Fibroblast of skin of abdomen (primary cell): ENCODE results near the gene TRMT1.

Experiments
- DNase-seq: peaks from one replicate; pipeline ENCODE4 v3.0.0-alpha.2; 2013

Gene TRMT1

DNA sequence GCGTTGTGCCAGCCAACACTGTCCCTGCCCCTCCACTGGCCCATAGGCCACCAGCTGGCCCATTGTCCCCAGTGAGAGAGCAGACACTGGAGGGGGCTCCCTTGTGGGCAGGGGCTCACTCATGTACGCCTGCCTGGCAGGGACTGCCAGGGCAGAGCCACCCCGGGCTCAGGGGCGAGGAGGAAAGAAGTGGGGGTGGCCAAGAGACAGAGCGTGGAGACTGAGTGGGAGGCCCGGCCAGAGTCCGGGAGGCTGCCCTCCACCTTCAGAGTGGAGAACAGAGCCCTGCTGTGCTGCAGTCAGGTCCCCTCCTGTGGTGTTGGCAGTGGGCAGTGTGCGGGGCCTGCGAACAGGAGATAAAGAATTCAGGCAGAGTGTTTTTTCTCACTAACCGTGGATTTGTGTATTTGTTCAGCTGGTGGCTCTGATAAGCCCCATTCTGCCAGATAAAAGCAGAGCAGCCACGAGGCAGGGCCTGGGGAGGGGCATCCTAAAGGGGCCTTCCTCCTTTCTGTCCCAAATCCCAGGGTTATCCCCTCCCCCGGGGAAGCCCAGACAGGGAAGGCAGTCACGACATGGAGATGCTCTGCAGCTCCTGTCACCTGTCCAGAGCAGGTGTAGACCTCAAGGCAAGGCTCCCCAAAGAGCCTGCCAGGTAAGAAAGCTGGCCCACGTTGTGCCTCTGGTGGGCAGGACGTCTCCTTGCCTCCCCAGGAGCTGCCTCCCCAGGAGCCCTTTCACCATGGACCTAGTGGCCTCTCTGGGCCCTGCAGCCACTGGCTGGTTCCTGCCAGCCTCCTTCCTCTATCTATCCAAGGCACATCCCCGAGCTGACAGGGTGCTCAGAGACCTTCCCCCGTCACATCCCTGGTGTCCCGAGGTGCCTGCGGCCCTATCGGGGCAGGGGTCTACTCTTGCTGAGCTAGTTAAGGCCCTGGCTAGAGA lies 46.9 kb downstream of the TRMT1 start:
- no peak for DNase-seq

DNA sequence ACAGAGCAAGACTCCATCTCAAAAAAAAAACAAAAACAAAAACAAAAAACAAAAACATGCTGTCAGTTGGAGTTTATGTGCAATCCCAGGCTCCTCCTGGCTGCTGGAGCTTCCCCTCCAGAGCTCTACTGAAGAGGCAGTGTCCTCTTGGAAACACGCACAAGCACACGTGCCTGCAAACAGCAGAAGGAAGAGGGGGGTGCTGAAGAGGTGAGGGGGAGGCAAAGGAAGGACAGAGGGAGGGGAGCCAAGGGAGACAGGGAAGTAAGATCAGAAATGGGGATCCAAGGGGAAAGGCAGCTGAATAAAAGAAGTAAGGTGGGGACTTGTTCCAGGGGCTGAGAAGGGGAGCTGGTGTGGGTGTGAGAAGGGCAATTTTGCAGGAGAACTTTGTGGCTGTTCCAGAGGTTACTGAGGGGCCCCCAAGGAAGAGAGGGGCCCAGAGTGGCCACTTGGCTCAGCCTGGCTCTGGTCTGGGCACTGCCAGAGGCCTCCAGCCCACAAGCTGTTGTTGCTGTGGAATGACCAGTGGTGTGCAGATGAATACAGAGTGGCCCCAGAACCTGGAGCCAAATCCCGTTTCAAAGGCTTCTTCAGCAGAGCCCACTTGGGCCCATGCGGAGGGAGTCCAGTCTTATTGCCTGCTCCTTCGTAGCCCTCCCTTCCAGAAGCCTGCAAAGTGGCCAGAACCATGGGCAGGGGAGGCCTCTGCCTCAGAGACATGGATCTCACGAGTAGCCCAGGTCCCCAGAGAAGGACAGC lies 48.3 kb downstream of the TRMT1 start:
- DNase-seq = no peak

DNA sequence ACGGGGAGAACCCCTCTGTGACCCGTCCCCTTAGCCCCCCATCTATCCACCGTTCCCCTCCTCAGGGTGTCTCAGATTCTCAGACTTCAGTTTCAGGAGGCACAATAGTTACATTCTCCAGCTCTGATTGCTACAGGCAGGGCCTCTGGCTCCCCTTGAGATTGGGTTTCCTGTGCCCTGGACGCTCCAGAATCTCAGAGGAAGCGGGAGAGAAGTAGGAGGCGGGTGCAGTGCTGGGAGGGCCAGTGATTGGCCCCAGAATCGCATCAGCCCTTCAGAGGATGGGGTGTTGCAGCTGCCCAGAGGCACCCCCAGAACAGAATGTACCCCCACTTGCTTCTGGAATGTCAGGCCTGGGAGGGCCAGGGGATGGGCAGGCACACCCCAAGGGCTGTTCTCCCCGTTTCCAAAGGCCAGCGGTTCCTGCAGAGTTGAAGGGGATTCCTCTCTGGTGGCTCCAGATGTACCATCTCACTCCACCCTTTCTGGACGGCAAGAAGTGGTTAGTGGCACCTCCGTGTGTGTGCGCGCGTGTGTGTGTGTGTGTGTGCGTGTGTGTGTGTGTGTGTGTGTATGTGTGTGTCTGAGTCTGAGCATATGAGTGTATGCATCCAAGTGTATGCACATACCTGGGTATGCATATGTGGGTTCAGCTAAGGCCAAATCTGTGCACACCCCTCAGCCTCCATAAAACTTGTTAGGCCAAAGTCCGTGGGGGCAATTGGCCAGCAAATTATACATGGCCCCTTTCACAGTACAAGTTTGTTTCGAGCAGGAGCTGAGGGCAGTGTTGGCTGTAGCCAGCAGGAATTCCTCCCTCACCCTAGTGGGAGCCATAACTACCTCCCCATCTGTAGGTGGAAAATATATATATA lies 49.4 kb downstream of the TRMT1 start:
- no peak for DNase-seq

GRCh38 chr19:13066226-13066625 lies 50.3 kb downstream of the TRMT1 start:
- DNase-seq = no peak

DNA sequence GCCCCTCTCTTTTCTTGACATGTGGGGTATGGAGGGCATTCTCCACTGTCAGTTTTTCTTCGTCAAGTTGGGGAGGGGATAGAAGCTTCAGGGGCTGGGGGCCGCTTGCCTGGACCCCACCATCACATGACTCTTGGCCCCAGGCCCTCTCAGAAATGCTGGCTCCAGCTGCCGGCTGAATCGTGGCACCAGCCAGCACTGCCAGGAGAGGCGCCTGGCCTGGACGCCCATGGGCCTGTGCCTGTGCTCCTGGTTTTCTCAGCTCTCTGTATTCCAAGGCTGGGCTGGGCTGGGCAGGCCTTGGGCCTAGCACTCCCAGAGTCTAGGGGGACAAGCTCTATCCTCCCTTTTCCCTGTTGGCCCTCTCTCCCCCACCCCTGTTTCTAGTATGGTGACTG lies 52.4 kb downstream of the TRMT1 start:
- DNase-seq = no peak

GRCh38 chr19:13063461-13064091 lies 53.0 kb downstream of the TRMT1 start:
- DNase-seq = no peak

DNA sequence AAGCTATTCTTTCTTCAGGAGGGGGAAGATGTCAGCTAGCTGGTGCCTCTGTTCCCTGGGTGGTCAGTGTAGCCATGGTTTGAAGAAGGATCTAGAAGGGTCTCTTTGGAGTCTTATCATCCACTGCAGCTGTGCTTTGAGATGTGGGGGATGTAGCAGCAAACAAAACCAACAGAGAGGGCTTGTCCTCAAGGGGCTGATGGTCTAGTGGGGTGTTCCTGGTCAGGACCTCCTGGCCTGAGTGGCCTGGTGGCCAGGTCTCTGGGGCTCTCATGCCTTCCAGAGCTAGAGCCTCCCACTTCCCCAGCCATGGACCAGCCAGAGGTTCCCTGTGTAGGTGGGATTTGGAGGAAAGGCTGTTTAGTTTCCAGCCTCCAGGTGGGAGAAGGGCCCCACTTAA lies 54.2 kb downstream of the TRMT1 start:
- no peak for DNase-seq

DNA sequence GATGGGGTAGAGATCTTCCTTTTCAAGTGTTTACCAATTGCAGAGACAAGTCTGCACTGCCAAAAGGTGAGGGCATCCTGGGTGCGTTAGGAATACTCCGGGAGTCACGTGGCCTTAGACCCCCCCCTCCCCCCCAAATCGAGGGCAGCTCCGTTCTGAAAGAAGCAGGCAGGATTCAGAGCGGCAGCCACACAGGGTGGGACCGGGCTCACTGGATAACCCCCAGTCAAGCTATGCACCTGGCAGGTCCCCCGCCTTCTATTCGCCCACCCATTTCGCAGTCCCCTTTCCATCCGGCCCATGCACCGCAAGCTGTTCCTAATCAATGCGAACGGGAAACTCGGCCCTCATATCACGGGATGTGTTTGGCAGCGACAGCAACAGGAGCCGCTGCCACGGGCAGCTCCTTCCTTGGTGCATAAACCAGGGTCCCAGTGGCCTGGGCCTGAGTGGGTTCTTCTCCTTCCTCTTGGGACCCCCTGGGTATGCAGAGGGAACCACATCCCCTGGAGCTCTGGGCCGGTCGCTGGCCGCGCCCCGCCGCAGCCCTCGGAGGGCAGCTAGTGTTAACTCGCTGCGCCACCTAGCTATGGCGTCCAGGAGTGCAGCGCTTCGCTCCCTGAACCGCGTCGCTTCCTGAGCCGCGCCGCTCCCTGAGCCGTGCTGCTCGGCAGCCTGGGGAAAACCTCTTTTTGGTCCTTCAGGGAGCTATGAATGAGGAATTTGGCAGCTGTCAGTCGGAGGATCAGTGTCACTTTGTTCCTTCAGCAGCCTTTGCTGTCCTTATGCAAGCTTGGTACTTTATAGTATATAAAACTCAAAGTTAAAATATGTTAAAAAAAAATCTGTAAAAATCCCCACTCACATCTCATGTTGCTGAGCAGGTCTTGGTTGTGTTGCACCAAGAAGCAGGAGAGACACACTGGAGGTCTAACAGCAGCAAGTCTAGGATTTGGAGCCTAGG lies 55.3 kb downstream of the TRMT1 start:
- peak; percentile 70 for DNase-seq

- DNase-seq = no peak
These were observed 56.1 kb downstream of the TRMT1 start for GRCh38 chr19:13060233-13060963.

DNA sequence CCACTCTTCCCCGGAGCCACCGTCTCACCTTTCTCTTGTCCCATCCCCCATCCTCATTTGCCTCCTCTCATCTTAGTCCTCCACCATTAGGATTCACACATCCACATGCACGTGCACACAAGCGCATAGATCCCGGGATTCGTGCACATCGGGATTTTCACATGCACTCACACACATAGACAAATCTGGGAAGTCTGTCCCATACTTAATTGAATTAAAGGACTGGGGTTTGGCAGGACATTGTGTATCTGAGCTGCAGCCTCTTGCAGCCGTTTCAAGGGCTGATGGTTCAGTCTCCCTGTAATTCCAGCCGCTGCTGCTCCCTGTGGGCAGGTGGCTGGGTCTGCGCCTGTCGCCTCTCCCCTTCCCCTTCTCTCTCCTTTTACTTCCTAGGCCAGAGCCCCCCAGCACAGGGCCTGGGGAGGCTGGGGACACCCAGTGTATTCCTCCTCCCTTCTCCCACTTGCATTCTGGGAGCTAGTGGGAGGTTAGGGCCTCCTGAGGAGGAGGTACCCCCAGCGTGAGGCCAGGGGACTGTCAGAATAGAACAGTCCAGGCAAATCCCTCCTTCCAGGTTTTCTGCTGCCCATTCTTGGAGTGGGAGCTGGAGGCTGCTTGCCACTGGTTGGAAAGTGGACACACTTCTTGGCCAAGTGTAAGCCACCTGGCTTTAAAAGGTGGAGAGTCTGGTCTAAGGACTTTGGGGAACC lies 57.4 kb downstream of the TRMT1 start:
- DNase-seq = no peak

DNA sequence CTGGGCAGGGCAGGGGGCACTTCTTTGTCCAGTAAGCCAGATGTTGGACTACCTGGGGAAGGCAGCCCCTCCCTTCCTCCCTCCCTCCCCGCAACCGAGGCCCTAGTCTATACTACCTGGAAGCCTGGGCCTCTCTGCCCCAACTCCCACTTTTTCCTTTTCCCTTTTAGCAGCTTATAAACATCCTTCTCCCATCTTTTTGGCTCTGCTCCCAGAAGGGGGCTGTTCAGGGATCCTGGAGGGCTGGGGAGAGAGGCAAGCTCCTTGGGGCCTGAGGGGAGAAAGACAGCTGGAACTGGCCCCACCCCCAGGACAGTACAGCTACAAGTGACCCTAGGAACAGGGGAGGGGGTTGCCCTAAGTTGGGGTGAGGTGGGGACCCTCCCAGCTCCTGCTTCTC lies 58.8 kb downstream of the TRMT1 start:
- DNase-seq = peak; percentile 63

GRCh38 chr19:13057147-13057572 lies 59.4 kb downstream of the TRMT1 start:
- DNase-seq = no peak

- DNase-seq = peak; percentile 95
These were observed 60.4 kb downstream of the TRMT1 start for GRCh38 chr19:13056052-13056660.

- peak; percentile 99 for DNase-seq
These were observed 61.1 kb downstream of the TRMT1 start for GRCh38 chr19:13055213-13056051.
